GM19035 (cell line): ENCODE results near the gene TBC1D9B.
"Not testable (repeated sequence)": the region's sequence is repeated elsewhere in the genome, so short reads cannot be mapped to it uniquely, and the experiment has no call there.

Source experiments
- ATAC-seq: cut with Tn5 transposase; IDR thresholded peaks from one replicate; pipeline ENCODE4 v1.9.1; 2021; ENCODE audit not compliant: unreplicated experiment

TBC1D9B gene

DNA sequence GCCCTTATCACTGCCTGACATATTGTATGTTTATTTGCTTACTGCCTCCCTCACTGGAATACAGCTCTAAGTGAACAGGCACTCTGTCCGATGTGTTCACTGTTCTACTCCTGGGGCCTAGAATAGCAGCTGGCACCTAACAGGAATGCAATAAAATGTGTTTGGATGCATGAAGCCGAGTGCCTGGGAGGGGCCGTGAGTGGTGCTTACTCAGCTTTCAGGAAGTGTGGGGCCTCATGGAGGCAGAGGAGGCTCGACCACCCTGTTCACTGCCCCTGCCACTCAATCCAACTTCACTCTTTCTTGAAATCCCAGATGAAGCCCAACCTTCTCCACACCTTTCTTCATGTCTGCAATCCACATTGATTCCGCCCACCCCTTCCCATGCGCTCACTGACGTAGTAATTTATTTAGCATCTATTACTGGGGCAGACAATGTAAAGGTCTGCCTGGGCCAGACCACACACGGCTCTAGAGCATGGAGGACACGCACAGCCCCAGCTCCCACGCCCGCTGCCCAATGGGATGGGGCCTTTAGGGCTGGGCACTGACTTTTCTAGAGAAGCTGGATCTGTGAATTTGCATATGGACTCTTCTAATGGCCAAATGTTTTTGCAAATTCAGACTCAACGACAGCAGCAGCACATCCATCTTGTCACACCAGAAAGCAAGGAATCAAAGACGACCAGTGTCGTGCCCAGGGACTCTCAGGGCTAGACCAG, 21.3 kb downstream of the TBC1D9B start:
- ATAC-seq: no peak

- no peak for ATAC-seq
Measured at GRCh38 chr5:179885491-179886090, 22.1 kb downstream of the TBC1D9B start.

DNA sequence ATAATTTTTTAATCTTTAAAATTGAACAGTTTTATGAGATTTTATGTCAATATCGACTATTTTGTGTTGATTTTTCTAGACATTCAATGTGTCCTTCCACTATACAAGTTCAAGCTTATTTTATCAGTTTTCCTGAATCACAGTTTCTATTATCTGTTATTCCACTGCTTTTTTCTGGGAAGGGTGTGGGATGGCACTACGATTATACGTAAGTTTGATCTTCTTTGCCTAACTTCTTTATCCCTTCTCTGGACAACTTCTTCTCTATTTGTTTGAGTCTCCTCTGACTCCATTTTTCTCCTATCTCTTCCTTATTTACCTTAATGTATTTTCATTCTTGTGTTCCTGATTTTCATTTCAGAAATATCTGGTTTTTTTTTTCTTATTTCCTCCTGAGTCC, 24.5 kb downstream of the TBC1D9B start:
- ATAC-seq: no peak

DNA sequence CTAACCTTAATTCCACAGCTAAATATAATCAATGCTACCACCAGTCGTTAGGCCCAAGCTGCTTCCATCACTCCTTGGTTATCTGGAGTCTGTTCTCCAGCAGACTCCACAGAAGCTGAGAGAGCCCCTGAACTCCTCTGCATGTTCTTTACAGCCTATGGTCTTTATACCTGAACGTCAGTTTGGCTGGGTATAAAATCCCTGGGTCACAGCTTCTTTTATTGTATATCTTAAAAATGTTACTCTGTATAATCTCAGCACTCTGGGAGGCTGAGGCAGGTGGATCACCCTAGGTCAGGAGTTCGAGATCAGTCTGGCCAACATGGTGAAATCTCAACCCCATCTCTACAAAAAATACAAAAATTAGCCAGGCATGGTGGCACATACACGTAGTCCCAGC, 25.4 kb downstream of the TBC1D9B start:
- no peak for ATAC-seq

GRCh38 chr5:179880848-179881590, 26.7 kb downstream of the TBC1D9B start:
- ATAC-seq: no peak

DNA sequence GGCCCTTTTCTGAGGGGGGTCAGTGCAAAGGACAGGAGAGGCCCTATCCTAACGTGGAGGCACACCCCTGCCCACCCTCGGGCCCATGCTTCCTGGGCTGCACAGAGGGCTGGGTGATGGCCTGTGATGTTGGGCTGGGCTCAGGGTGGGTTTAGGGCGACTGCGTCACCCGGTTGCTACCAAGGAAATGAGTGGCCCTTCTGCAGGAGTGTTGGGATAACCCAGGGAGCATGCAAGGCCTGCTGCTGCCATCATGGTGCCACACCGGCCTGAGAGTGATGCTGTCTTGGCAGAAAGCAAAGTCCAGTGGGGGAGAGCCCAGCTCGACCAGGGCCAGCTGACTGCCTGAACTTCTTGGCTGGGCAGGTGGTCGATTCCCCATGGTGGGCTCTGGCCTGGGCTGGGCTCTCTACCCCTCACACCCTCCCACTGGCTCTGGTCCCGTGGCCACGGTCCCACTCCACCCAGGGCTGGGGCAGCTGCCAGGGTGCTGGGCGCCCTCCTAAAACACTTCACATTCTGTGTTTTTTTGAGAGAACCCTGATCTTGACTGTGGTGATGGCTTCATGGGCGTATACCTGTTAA, 27.5 kb downstream of the TBC1D9B start:
- no peak for ATAC-seq

DNA sequence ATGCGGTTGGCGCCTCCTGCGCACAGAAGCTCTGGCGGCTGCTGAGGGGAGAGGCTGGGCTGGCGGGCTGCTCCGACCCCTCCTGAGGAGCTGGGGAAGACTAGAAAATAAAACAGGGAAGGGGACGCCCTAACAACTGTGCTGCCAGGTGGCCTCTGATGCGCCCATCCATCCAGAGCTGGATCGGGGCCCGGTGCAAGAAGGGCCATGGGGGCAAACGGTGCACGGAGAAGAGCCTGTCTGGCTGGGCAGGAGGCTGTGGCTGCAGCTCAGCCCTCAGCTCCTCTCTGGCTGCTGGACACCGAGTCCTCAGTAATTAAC, 28.0 kb downstream of the TBC1D9B start:
- ATAC-seq: no peak

DNA sequence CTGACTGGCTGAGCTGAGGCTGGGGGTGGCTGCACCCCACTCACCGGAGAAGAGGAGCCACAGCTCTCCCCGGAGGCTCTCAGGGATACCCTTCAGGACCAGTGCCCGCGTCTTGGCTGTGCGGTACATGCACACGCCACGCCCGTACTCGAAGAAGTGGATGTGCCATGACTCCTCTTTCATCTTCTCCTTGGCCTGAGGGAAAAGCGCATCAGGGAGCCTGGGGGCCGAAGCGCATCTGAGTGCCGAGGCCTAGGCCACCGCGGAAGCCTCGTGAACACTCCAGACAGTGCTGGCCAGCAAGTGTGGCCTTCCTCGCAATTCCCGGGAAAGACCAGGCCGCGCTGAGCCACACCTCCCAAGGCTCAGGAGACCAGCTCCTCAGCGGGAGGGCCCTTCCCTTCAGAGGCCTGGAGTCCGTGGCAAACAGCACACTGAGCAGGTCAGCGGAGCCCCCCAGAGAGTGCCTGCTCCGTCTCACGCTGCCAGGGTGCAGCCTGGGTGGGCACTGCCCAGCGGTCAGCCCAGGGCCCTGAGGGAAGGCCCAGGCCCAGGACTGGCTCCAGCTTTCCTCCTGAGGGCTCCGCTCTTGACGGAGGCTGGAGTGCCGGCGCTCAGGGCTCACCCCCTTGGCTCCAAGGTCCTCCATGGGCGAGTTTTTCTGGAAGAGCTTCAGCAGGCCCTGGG, 28.6 kb downstream of the TBC1D9B start:
- ATAC-seq: no peak

DNA sequence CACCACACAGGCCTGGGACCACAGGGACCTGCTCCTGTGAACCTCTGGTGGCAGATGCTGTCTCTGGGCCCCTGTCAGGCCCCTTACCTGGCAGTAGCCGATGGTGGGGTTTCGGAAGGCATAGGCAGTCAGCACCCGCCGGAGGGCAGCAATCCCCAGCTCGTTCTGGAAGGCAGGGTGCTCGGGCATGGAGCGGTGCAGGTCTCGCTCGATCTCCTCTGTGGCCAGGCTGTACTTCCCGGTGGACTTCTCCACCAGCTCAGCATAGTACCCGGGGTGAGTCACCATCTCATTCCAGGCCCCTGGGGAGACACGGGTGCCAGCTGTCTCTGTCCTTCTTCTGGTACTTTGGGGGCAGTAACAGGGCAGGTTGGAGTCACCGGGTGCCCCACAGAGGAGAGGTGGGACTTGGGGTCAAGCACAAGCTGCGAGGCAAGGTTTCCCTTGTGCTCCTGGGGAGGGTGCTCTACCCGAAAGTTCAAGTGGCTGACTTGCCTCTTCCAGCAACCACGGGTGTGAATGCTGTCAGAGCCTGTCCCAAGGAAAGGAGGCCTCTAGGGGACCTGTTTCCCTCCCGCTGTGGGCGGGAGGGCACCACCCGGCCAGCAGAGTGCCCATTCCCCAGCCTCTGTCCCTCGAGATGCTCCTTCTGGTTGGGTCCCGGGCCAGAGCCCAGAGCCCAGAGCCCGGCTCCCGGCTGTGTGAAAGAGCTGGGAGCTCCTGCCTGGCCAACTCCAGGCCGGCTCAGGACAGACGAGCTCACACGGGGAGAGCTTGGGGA, 29.3 kb downstream of the TBC1D9B start:
- no peak for ATAC-seq

GRCh38 chr5:179876610-179876952, 31.1 kb downstream of the TBC1D9B start:
- no peak for ATAC-seq

GRCh38 chr5:179875741-179876609, 31.7 kb downstream of the TBC1D9B start:
- ATAC-seq: no peak

DNA sequence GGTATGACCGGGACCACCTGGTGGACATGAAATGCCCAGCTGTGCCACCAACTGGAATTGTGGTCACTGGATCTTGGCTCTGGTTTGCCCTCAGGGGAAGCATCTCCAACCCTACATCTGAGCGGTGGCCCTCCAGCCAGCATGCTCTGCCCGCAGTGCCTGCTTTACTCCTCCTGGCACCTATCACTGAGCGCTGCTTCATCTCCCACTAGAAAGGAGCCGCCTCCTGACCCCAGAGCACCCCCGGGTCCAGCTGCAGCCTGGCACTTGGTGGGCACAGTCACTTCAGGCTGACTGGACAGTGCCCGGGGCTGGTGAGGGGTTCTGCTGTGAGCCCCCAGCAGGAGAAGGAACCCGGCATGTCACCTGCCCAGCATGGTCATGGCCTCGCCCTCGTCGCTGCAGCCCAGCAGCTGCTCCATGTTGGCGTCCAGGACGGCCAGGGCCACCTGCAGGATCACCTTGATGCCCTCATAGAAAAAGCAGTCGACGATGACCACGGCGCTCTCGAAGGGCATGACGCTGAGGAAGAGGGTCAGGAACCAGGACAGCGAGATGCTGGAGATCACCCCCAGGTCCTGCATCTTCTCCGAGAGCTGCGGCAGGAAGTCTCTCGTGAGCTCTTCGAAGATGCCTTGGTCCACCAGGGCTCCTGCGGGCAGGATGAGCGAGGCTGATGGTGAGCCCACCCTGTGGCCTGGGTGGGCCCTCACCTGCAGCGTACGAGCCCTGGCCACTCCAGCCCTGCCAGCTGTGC, 33.0 kb downstream of the TBC1D9B start:
- ATAC-seq: no peak

GRCh38 chr5:179874136-179874535, 33.6 kb downstream of the TBC1D9B start:
- ATAC-seq: no peak

DNA sequence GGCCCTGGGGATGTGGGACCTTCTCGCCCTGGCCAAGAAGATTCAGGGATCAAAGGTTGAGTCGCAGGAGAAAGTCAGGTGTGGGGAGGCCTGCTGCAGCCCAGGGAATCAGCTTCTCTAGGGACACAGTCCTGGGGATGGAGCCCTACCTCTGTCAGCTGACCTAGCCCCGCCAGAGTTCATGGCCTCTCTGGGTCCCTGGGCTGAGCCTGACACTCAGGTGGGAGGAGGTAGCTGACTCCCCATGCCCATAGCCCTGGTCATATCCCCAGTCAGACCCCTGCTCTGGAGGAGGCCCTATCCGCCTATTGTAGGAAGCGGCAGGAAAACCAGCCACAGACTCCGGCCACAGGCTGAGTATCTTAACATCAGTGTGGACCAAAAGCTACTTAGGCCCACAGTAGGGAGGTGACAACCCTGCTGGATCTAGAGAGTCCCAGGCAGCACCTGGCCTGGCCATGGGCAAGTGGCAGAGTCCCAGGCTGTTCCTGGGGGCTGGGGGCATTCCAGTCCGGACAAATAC, 34.0 kb downstream of the TBC1D9B start:
- no peak for ATAC-seq

- no peak for ATAC-seq
Measured at GRCh38 chr5:179872828-179873575, 34.7 kb downstream of the TBC1D9B start.

DNA sequence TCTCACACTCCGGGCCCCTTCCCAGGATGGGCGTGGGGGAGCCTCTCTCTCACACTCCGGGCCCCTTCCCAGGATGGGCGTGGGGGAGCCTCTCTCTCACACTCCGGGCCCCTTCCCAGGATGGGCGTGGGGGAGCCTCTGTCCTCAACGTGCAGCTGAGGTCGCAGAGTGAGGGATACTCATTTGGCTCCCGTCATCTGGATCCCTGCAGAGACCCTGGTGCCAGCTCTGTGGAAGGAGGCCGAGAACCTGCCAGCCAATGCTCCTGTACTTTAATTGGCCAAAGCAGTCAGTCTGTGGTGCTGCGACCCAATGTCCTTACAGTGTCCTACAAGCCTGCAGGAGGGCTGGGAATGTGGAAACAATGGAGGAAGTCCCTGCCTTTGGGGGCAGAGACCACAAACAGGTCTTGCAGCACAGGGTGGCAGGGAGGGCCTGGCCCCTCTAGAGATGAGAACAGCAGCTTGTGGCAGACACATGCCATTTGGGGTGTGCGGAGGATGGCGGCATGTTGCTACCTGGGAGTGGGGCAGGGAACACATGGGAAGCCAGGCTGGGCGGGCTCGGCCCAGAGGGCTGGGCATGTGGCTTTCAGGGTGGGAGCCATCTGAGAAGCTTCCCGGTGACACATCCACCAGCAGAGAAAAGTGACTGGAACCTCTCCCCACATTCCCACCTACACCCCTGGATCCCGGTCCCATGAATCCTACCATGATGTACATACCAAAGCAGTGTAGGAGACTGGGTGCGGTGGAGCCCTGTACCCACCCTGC, 35.5 kb downstream of the TBC1D9B start:
- no peak for ATAC-seq

- not testable (repeated sequence) for ATAC-seq
Measured at GRCh38 chr5:179871533-179871932, 36.2 kb downstream of the TBC1D9B start.
